HUDEP-2 (cell line): ENCODE data around the gene ZNF222.

ENCODE experiments used
- DNase-seq, 76 experiments: peaks; one replicate each; lab custom pipeline; 2025; ENCODE audit not compliant: unreplicated experiment in 76 of 76; lab: John Stamatoyannopoulos, UW

Gene ZNF222

DNA sequence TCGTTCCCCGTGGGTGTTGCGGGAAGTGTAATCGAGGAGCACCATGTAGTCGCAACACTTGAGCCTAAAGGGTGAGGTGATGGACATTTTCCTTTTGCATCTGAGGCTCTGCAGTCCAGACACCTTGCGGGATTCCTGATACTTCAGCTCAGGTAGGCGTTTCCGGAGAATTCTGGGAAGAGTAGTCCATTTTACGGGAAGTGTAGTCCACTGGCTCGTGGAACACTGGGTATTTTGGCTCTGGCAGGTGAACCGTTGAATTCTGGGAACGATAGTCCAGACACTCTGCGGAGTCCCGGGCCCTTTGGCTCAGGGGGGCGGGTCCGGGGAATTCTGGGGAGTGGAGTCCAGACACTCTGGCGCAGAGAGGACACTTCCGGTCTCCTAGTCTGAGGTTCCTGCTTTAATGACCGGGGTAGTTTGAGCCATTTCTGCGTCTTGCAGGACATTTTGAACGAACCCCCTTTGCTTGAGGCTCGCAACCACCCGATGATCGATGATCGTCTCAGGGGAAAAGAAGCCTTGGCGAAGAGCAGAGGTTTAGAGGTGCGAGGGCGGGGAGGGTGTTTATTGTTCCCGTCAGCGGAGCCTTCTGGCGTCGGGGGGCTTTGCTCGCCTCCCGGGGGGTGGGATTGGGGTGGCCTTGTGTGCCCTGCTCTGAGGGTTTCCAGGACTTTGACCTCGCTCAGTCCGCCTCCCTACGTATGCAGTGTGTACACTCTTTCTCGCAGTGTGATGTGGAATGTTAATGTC, 26.6 kb downstream of the ZNF222 start, which contains the start of gene ZNF223:
Gene ZNF223, plus strand, starts transcription at position 387 of the 753 bp plus-strand sequence. CDS start 3,141 bp downstream, outside the sequence.
- peak in 74 of 76 experiments; percentile 23 to 93 (median 76) for DNase-seq

DNA sequence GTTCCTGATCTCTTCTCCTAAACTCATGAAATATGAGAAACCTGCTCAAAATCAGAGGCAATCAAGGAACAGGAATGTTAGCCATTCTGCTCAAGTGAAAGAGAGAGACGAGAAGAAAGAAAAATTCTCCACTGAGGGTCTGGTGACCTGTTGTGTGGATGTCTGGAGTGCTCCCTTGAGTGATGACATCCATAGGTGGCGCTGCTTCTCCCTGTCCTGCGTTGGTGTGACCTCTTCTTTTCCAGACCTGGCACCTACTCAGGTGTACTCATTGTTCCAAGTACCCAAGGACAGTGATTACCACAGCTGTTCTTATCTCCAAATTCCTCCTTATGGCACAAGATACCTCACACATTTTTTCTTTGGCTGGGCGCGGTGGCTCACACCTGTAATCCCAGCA, 30.7 kb downstream of the ZNF222 start:
- no peak for DNase-seq

DNA sequence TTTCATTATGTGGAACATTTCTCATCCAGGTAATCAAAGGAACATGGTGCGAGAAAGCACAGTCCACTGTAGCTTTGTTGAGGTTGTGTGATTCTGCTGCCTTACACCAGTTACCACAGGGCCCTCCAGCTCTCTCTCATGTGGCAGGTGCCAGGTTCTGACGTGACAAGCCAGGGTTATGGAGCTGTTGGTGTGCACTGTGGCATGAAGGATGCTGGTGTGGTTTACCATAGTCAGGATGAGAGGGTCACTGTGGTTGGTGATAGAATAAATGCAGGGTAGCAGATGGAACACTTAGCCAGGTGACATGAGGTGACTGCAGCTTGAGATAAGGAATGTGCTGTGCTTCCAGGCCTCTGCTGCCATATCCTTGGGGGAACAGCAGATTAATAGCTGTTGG, 34.0 kb downstream of the ZNF222 start:
- no peak for DNase-seq

DNA sequence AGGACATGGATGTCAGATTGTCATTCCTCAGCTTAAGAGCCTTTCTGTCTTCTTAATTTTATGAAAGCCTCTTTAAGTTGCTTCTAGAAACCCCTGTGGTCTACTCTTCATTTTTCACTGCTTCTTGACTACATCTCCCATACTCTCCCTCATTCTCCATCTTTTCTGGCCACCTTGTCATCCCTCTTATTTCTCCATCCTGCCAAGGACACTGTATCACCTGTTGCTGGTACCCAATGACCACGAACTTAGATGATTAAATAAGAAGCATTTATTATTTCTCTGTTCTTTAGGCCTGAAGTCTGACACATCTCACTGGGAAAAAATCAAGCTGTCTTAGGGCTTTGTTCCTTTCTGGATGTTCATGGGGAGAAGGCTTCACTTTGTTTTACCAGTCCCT, 35.9 kb downstream of the ZNF222 start:
- no peak for DNase-seq

DNA sequence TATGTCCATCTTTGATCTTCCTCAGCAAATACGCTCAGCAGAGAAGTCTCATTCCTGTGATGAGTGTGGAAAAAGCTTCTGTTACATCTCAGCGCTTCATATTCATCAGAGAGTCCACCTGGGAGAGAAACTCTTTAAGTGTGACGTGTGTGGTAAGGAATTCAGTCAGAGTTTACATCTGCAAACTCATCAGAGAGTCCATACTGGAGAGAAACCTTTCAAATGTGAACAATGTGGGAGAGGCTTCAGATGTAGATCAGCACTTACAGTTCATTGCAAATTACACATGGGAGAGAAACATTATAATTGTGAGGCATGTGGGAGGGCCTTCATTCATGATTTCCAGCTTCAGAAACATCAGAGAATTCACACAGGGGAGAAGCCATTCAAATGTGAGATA, 41.1 kb downstream of the ZNF222 start:
- DNase-seq, result no peak

DNA sequence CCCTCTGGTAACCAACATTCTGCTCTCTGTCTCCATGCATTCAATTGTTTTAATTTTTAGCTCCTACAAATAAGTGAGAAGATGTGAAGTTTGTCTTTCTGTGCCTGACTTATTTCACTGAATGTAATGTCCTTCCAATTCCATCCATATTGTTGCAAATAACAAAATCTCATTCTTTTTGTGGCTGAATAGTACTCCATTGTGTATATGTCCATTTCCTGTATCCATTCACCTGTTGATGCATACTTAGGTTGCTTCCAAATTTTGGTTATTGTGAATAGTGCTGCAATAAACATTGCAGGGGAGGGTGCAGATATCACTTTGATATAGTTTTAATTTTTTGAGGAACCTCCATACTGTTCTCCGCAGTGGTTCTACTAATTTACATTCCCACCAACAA, 44.2 kb downstream of the ZNF222 start:
- no peak for DNase-seq

DNA sequence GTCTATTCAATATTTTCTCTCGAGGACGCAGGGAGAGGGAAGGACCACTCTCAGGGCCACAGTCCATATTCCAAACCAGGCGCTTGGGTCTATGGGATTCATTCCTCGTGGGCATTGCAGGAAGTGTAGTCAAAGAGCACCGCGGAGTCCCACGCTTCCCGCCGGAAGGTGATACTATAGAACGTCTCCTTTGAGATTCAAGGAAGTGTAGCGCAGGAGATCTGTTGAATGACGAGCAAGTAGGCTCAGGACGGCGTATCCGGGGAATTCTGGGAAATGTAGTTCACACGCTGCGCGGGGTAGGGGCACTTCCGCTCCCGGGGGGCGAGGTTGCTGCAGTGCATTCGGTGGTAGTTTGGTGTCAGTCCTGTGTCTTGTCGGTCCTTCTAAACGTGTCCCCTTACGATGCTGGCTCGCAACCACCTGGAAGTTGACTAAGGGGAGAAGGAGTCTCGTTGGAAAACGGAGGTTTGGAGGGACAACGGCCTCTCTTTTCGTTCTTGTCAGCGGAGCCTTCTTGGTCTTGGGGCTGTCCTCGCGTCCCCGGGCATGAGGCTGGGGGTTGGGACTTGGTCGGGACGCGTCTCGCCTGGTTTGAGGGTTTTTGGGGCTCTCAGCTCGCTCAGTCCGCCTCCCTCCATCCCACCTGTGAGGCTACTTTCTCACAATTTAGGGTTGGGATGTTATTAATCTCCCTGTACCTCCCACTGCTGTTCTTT, 46.8 kb downstream of the ZNF222 start, which contains the start of gene ZNF284:
Gene ZNF284, plus strand, starts transcription at position 336 of the 719 bp plus-strand sequence. CDS start 4,231 bp downstream, outside the sequence.
- DNase-seq, result peak in 74 of 76 experiments; percentile 18 to 85 (median 68)

DNA sequence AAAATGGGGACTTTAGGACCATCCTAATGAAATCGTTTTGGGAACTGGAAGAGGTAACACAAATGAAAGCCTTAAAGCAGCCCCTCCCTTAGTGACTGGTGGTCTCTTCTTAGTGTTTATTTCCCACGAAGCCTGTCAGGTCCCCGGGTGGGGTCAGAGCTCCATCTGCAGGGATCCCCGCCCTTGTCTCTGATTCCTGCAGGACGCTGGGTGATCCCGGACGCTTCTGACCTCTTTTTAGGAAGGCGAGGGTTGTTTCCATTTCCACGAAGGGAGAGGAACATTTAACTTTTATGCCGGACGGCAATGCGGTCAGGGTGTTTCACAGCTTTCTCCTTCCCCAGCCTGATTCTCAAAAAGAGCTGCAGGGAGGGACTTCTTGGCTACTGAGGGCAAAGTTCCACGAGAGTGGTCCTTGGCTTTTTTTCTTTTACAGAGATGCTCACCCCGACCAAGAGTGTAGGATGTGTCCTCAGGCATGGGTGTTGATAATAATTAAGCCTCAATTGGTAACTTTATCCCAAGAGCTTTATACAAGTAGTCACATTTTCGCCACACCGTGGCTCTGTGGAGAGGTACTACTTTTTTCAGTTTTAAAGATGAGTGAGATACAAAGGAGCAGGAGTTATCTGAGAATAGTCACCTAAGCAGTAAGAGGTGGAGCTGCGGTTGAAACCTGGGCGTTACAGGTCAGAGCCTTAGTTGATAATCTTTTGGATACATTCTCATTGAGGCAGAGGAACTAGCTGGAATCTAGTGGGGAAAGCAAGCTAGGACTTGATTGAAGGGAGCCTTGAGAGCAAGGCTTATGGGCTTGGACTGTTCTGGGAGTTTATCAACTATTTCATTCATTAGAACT, 47.6 kb downstream of the ZNF222 start:
- DNase-seq, result peak in 2 of 76 experiments; percentile 6 to 9

DNA sequence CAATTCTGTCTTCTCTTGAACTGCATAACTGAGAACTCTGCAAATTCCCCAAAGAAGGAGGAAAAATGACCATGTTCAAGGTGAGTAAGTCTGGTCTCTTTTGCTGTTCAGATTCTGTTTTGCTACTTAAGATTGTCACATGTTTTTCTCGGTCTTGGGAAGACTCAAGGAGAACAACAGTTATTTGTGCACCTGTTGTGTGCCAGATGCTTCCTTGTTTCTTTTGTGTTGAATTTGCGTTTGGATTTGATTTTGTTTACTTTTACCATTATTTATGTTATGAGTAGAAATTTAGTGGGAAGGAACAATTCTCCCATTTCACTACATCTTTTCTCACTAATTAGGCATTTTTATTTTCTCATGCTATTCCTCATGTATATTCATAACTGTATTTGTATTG, 51.1 kb downstream of the ZNF222 start:
- DNase-seq, result no peak
